GM12878 (cell line): ENCODE results near the gene GTPBP6. TPM values are rescaled to one million over a fixed set of nuclear protein-coding genes. Genes with fewer than 3 reads are reported as not detected.
"Not testable (repeated sequence)": the region's sequence is repeated elsewhere in the genome, so short reads cannot be mapped to it uniquely, and the experiment has no call there.

Experiments
- ATAC-seq: fragments of 200-7000 bp; cut with Tn5 transposase; 3 replicates; pipeline ENCODE4 v1.9.1; 2020; ENCODE audit warnings: mild to moderate bottlenecking, moderate library complexity
- BruUV-seq: library from RNA; stranded (reverse); fragments of 400-500 nt; replicated peaks from 2 replicates; lab custom pipeline; 2021; lab: Mats Ljungman, UMichigan
- CTCF ChIA-PET: fragments of 300-600 bp; sonication (Branson Sonifier 250); formaldehyde crosslinking; extraction: SDS; loops from one replicate; lab custom pipeline; 2021; ENCODE audit warnings: inconsistent platforms; lab: Yijun Ruan, JAX
- POLR2A ChIA-PET: fragments of 350-600 bp; formaldehyde crosslinking; extraction: SDS; loops from one replicate; lab custom pipeline; 2021; ENCODE audit warnings: inconsistent platforms; lab: Charles Lee
- RAD21 ChIA-PET: fragments of 300-600 bp; sonication (Branson Sonifier 250); formaldehyde crosslinking; loops from one replicate; lab custom pipeline; 2023; ENCODE audit warnings: antibody characterized with exemption; ENCODE audit not compliant: unreplicated experiment; lab: Charles Lee
- SMC1A ChIA-PET: fragments of 300-600 bp; sonication (Branson Sonifier 250); formaldehyde crosslinking; loops from one replicate; lab custom pipeline; 2023; ENCODE audit not compliant: unreplicated experiment, uncharacterized antibody; lab: Charles Lee
- DNase-seq: peaks from one replicate; pipeline ENCODE4 v3.0.0-alpha.2; 2011; ENCODE audit warnings: low read depth, low spot score
- FAIRE-seq: peaks from 3 replicates; lab custom pipeline; 2011; peaks lifted over from hg19 to GRCh38; lab: Jason Lieb, UNC
- H2AFZ ChIP-seq: 2 replicates; pipeline ENCODE4 v1.6.0; 2011; ENCODE audit warnings: low read depth, low read length, control low read depth; ENCODE audit not compliant: control insufficient read depth
- H3K27ac ChIP-seq: 2 replicates; pipeline ENCODE4 v1.5.1; 2011; ENCODE audit warnings: control low read depth; ENCODE audit not compliant: control insufficient read depth, insufficient read depth
- H3K27me3 ChIP-seq, 2 experiments: replicated peaks in 1 of 2; 2 replicates each; pipeline versions ENCODE4 v1.6.0 to v1.6.1; 2011; ENCODE audit warnings: low read length in 1 of 2; ENCODE audit not compliant: control insufficient read depth in 2 of 2, insufficient read depth in 2 of 2
- H3K36me3 ChIP-seq, 2 experiments: 2 replicates each; pipeline ENCODE4 v1.5.1; 2011; ENCODE audit warnings: low read length in 1 of 2; ENCODE audit not compliant: control insufficient read depth in 2 of 2, insufficient read depth in 2 of 2
- H3K4me1 ChIP-seq: 2 replicates; pipeline ENCODE4 v1.6.1; 2011; ENCODE audit warnings: mild to moderate bottlenecking, low read length, moderate library complexity, mixed read lengths; ENCODE audit not compliant: control insufficient read depth, insufficient read depth
- H3K4me2 ChIP-seq: 2 replicates; pipeline ENCODE4 v1.6.0; 2011; ENCODE audit warnings: control low read depth; ENCODE audit not compliant: control insufficient read depth, insufficient read depth
- H3K4me3 ChIP-seq: fragments of 200-600 bp; sonication (generic); 2 replicates; pipeline ENCODE4 v1.5.1; 2016
- H3K79me2 ChIP-seq: 2 replicates; pipeline ENCODE4 v1.6.0; 2011; ENCODE audit warnings: low read length; ENCODE audit not compliant: control insufficient read depth, insufficient read depth
- H3K9ac ChIP-seq: 2 replicates; pipeline ENCODE4 v1.8.0; 2011; ENCODE audit warnings: low read length, control low read depth, mixed read lengths; ENCODE audit not compliant: control insufficient read depth, insufficient read depth
- H3K9me3 ChIP-seq: replicated peaks from 3 replicates; pipeline ENCODE4 v1.5.1; 2011; ENCODE audit warnings: mild to moderate bottlenecking, low read length; ENCODE audit not compliant: control insufficient read depth, insufficient read depth
- H4K20me1 ChIP-seq: 2 replicates; pipeline ENCODE4 v1.6.0; 2011; ENCODE audit not compliant: control insufficient read depth, insufficient read depth
- CBX3 ChIP-seq: fragments of 200-600 bp; sonication (generic); IDR thresholded peaks from 2 replicates; pipeline ENCODE4 v1.6.1; 2016; ENCODE audit warnings: low read depth, borderline replicate concordance
- CHD4 ChIP-seq: fragments of 200-600 bp; sonication (generic); IDR thresholded peaks from 2 replicates; pipeline ENCODE4 v1.6.1; 2016; ENCODE audit warnings: mild to moderate bottlenecking
- KDM1A ChIP-seq: fragments of 200-600 bp; sonication (generic); IDR thresholded peaks from 2 replicates; pipeline ENCODE4 v1.6.1; 2016; ENCODE audit warnings: borderline replicate concordance
- SMARCA5 ChIP-seq: fragments of 450-650 bp; IDR thresholded peaks from 2 replicates; pipeline ENCODE4 v1.6.1; 2017; ENCODE audit warnings: mild to moderate bottlenecking
- ZNF217 ChIP-seq: fragments of 450-650 bp; IDR thresholded peaks from 2 replicates; pipeline ENCODE4 v1.6.1; 2017; ENCODE audit warnings: antibody characterized with exemption, mild to moderate bottlenecking
- WGBS: methylation state at CpG from one replicate; pipeline ENCODE4 v1.1.6; 2016; ENCODE audit warnings: low lambda C conversion rate; ENCODE audit not compliant: insufficient replicate concordance, insufficient coverage; ENCODE audit errors: missing lambda C conversion rate; 5-methylcytosine and 5-hydroxymethylcytosine counted together
- in situ Hi-C: fragments of 300-500 bp; cut with MboI; formaldehyde crosslinking; loops from 9 replicates; pipeline ENCODE4 v1.14.3; 2018; ENCODE audit warnings: mixed read lengths
- intact Hi-C: fragments of 100-400 bp; cut with micrococcal nuclease; formaldehyde crosslinking; loops from one replicate; pipeline ENCODE4 v1.14.2; 2022; ENCODE audit not compliant: unreplicated experiment
- polyA plus RNA-seq, 11 experiments: library from polyadenylated mRNA; depleted of rRNA in 4 of 11; unstranded in 6 of 11; stranded (reverse) in 5 of 11; fragments of >200 nt; fragmentation: Nextera tagmentation in 4 of 11; fragmentation: Illumina TruSeq in 1 of 11; extraction: Ambion mirVana in 4 of 11; extraction: Trizol in 1 of 11; gene quantifications; 1 replicate in 1 of 11; 2 replicates in 10 of 11; pipeline versions ENCODE4 v1.2.1 to v1.2.3, GENCODE V29; 2011 to 2016; ENCODE audit warnings: inconsistent platforms in 2 of 11, missing spikeins in 2 of 11, low read depth in 1 of 11
- total RNA-seq, 4 experiments: library from RNA; depleted of rRNA in 3 of 4; stranded (reverse); fragments of >200 nt in 3 of 4; fragmentation: Illumina TruSeq in 1 of 4; extraction: Trizol in 1 of 4; gene quantifications; 2 replicates each; pipeline versions ENCODE4 v1.2.1 to v1.2.3, GENCODE V29; 2013 to 2021

GTPBP6 gene
- total and polyA plus RNA-seq, 10 of the 15 experiments (the other 5 are each of a cell fraction or from before 2014, with no cell fraction given) = 0.31 to 71.0 (median 21.1) TPM

DNA sequence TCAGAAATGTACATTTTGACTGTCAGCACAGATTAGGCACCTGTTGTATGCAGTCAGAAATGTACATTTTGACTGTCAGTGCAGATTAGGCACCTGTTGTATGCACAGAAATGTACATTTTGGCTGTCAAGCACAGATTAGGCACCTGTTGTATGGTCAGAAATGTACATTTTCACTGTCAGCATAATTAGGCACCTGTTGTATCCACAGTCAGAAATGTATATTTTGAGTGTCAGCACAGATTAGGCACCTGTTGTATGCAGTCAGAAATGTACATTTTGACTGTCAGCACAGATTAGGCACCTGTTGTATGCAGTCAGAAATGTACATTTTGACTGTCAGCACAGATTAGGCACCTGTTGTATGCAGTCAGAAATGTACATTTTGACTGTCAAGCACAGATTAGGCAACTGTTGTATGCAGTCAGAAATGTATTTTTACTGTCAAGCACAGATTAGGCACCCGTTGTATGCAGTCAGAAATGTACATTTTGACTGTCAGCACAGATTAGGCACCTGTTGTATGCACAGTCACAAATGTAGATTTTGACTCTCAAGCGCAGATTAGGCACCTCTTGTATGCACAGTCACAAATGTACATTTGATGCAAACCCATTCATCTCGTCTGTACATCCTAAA, 11.9 kb downstream of the GTPBP6 start:
- in situ Hi-C loops, H3K4me2 ChIP-seq, SMC1A ChIA-PET, intact Hi-C loops, DNase-seq, BruUV-seq, RAD21 ChIA-PET, CTCF ChIA-PET, H3K4me3 ChIP-seq, ATAC-seq, H3K9me3 ChIP-seq, H3K9ac ChIP-seq, FAIRE-seq, H2AFZ ChIP-seq, H3K79me2 ChIP-seq, H4K20me1 ChIP-seq, H3K4me1 ChIP-seq, POLR2A ChIA-PET, H3K27me3 ChIP-seq, H3K27ac ChIP-seq: not testable (repeated sequence)
- WGBS = 80% methylated on average over 3 of the region's 3 CpGs
- TF ChIP-seq KDM1A (peak; percentile 66; the same call in 1 of the 2 replicates), CBX3 (peak; percentile 55; the same call in 1 of the 2 replicates), SMARCA5 (peak; percentile 8; the same call in 1 of the 2 replicates)
- H3K36me3 ChIP-seq = peaks cover 12 to 18% of the 10 kb centered on the region in 2 experiments

GRCh38 chrX:305781-306613, 12.6 kb downstream of the GTPBP6 start:
- H3K4me1 ChIP-seq, H3K4me3 ChIP-seq, H3K79me2 ChIP-seq, H2AFZ ChIP-seq, H4K20me1 ChIP-seq, H3K9me3 ChIP-seq, ATAC-seq, H3K27me3 ChIP-seq, CTCF ChIA-PET, SMC1A ChIA-PET, H3K27ac ChIP-seq, in situ Hi-C loops, BruUV-seq, H3K4me2 ChIP-seq, RAD21 ChIA-PET, intact Hi-C loops, DNase-seq, POLR2A ChIA-PET, H3K9ac ChIP-seq: not testable (repeated sequence)
- peaks cover 6 to 18% of the 10 kb centered on the region in 2 experiments for H3K36me3 ChIP-seq
- peak; percentile 90 for FAIRE-seq
- WGBS = 93% methylated on average over 12 of the region's 12 CpGs
- TF ChIP-seq CHD4 (peak; percentile 95), SMARCA5 (peak; percentile 61; the same call in 1 of the 2 replicates), ZNF217 (peak; percentile 87), KDM1A (peak; percentile 17; the same call in 1 of the 2 replicates)
